ENCODE measurements around the gene AKR7A3.

DNA sequence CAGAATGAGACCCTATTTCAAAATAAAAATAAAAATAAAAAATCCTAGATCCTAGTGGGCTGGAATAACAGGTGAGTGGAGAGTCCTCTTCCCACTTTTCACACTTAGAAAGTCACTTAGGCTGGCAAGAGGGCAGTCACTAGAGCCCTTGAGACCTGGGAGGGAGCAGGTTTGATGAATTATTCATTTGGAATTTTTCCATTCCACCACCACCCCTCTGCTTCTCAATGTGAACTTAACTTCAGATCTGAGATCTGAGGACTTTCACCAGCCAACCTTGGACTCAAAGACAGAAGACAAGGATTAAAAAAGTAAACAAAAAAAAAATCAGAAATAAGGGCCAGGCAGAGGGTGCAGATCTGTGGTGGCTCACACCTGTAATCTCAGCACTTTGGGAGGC, 16.5 kb downstream of the AKR7A3 start:
- TF ChIP-seq, protein P1, sequence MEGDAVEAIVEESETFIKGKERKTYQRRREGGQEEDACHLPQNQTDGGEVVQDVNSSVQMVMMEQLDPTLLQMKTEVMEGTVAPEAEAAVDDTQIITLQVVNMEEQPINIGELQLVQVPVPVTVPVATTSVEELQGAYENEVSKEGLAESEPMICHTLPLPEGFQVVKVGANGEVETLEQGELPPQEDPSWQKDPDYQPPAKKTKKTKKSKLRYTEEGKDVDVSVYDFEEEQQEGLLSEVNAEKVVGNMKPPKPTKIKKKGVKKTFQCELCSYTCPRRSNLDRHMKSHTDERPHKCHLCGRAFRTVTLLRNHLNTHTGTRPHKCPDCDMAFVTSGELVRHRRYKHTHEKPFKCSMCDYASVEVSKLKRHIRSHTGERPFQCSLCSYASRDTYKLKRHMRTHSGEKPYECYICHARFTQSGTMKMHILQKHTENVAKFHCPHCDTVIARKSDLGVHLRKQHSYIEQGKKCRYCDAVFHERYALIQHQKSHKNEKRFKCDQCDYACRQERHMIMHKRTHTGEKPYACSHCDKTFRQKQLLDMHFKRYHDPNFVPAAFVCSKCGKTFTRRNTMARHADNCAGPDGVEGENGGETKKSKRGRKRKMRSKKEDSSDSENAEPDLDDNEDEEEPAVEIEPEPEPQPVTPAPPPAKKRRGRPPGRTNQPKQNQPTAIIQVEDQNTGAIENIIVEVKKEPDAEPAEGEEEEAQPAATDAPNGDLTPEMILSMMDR (IDR thresholded peaks at IDR 0.05), result no peak
- TF ChIP-seq TCF7L2 (IDR thresholded peaks at IDR 0.05; ENCODE audit: low read depth, low read length), result no peak
- TF ChIP-seq SIN3A (IDR thresholded peaks at IDR 0.05; ENCODE audit: borderline replicate concordance, insufficient read depth, low read depth, low read length), result no peak
- TF ChIP-seq, protein P2, sequence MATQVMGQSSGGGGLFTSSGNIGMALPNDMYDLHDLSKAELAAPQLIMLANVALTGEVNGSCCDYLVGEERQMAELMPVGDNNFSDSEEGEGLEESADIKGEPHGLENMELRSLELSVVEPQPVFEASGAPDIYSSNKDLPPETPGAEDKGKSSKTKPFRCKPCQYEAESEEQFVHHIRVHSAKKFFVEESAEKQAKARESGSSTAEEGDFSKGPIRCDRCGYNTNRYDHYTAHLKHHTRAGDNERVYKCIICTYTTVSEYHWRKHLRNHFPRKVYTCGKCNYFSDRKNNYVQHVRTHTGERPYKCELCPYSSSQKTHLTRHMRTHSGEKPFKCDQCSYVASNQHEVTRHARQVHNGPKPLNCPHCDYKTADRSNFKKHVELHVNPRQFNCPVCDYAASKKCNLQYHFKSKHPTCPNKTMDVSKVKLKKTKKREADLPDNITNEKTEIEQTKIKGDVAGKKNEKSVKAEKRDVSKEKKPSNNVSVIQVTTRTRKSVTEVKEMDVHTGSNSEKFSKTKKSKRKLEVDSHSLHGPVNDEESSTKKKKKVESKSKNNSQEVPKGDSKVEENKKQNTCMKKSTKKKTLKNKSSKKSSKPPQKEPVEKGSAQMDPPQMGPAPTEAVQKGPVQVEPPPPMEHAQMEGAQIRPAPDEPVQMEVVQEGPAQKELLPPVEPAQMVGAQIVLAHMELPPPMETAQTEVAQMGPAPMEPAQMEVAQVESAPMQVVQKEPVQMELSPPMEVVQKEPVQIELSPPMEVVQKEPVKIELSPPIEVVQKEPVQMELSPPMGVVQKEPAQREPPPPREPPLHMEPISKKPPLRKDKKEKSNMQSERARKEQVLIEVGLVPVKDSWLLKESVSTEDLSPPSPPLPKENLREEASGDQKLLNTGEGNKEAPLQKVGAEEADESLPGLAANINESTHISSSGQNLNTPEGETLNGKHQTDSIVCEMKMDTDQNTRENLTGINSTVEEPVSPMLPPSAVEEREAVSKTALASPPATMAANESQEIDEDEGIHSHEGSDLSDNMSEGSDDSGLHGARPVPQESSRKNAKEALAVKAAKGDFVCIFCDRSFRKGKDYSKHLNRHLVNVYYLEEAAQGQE (IDR thresholded peaks at IDR 0.05; ENCODE audit: insufficient read depth in 1 of 2, low read depth in 2 of 2, low read length in 1 of 2), result no peak
